Measurements from ENCODE around the gene FAM184B. TPM values are rescaled to one million over a fixed set of nuclear protein-coding genes. Genes with fewer than 3 reads are reported as not detected.

FAM184B gene
- total RNA-seq, 1 donor from 2014 or later, result not detected

- DNase-seq (ENCODE audit: low spot score), result no peak
These were observed 8.2 kb downstream of the FAM184B start for GRCh38 chr4:17773135-17773698.

GRCh38 chr4:17771284-17771908, 10.0 kb downstream of the FAM184B start:
- DNase-seq (ENCODE audit: low spot score), result no peak

GRCh38 chr4:17770845-17771244, 10.6 kb downstream of the FAM184B start:
- DNase-seq (ENCODE audit: low spot score), result no peak

GRCh38 chr4:17769406-17770174, 11.8 kb downstream of the FAM184B start:
- DNase-seq (ENCODE audit: low spot score), result no peak

GRCh38 chr4:17766826-17767458, 14.5 kb downstream of the FAM184B start:
- DNase-seq (ENCODE audit: low spot score), result no peak

- no peak for DNase-seq (ENCODE audit: low spot score)
These were observed 15.7 kb downstream of the FAM184B start for GRCh38 chr4:17765514-17766286.

GRCh38 chr4:17763931-17764330, 17.5 kb downstream of the FAM184B start:
- no peak for DNase-seq (ENCODE audit: low spot score)

- DNase-seq (ENCODE audit: low spot score), result no peak
These were observed 18.0 kb downstream of the FAM184B start for GRCh38 chr4:17763416-17763815.

- no peak for DNase-seq (ENCODE audit: low spot score)
These were observed 18.7 kb downstream of the FAM184B start for GRCh38 chr4:17762726-17763125.

GRCh38 chr4:17761062-17761461, 20.4 kb downstream of the FAM184B start:
- DNase-seq (ENCODE audit: low spot score), result no peak

- no peak for DNase-seq (ENCODE audit: low spot score)
These were observed 20.8 kb downstream of the FAM184B start for GRCh38 chr4:17760626-17761025.

GRCh38 chr4:17758485-17758884, 22.9 kb downstream of the FAM184B start:
- no peak for DNase-seq (ENCODE audit: low spot score)

GRCh38 chr4:17757621-17758020, 23.8 kb downstream of the FAM184B start:
- no peak for DNase-seq (ENCODE audit: low spot score)

- DNase-seq (ENCODE audit: low spot score), result no peak
These were observed 27.8 kb downstream of the FAM184B start for GRCh38 chr4:17753646-17754045.

GRCh38 chr4:17740702-17741101, 40.7 kb downstream of the FAM184B start:
- no peak for DNase-seq (ENCODE audit: low spot score)

GRCh38 chr4:17736484-17736883, 44.9 kb downstream of the FAM184B start:
- no peak for DNase-seq (ENCODE audit: low spot score)

GRCh38 chr4:17726911-17727310, 54.5 kb downstream of the FAM184B start:
- no peak for DNase-seq (ENCODE audit: low spot score)

- no peak for DNase-seq (ENCODE audit: low spot score)
These were observed 57.8 kb downstream of the FAM184B start for GRCh38 chr4:17723648-17724047.

- no peak for DNase-seq (ENCODE audit: low spot score)
These were observed 59.1 kb downstream of the FAM184B start for GRCh38 chr4:17722356-17722700.

GRCh38 chr4:17721496-17722355, 59.7 kb downstream of the FAM184B start:
- no peak for DNase-seq (ENCODE audit: low spot score)

- no peak for DNase-seq (ENCODE audit: low spot score)
These were observed 62.3 kb downstream of the FAM184B start for GRCh38 chr4:17719106-17719505.

Data from ureter (tissue), 1 donor.